SU-DHL-6 (cell line): ENCODE data around the gene EXOC6B.
"Not testable (repeated sequence)": the region's sequence is repeated elsewhere in the genome, so short reads cannot be mapped to it uniquely, and the experiment has no call there.

Experiments
- H2AFZ ChIP-seq: fragments of 200-600 bp; sonication (generic); 2 replicates; pipeline ENCODE4 v1.6.1; 2014; ENCODE audit warnings: low read depth, mild to moderate bottlenecking, moderate library complexity, mixed read lengths, antibody characterized with exemption, low read length; ENCODE audit not compliant: severe bottlenecking
- H3F3A ChIP-seq: fragments of 200-600 bp; shearing (Covaris generic); 2 replicates; pipeline ENCODE4 v1.6.0; 2016; ENCODE audit warnings: antibody characterized with exemption, mild to moderate bottlenecking; ENCODE audit not compliant: insufficient read depth
- H3K27ac ChIP-seq: fragments of 200-600 bp; sonication (generic); 2 replicates; pipeline ENCODE4 v1.5.1; 2016; ENCODE audit warnings: low read depth, mild to moderate bottlenecking, low read length, moderate library complexity, mixed read lengths
- H3K27me3 ChIP-seq: fragments of 200-600 bp; sonication (generic), shearing (Covaris generic); 2 replicates; pipeline ENCODE4 v1.6.0; 2014; ENCODE audit warnings: mild to moderate bottlenecking, low read length
- H3K36me3 ChIP-seq: fragments of 200-600 bp; sonication (generic); 2 replicates; pipeline ENCODE4 v1.6.1; 2014; ENCODE audit warnings: mild to moderate bottlenecking, low read length, mixed read lengths
- H3K4me2 ChIP-seq: fragments of 300-600, 200-600 bp; shearing (Covaris generic), sonication (generic); 2 replicates; pipeline ENCODE4 v1.6.0; 2014; ENCODE audit warnings: low read length, low read depth, mild to moderate bottlenecking; ENCODE audit not compliant: poor library complexity, severe bottlenecking
- H3K4me3 ChIP-seq: fragments of 200-600 bp; sonication (generic); 2 replicates; pipeline ENCODE4 v1.5.1; 2014; ENCODE audit warnings: antibody characterized with exemption, low read length, mild to moderate bottlenecking, mixed read lengths; ENCODE audit not compliant: insufficient read depth, poor library complexity, severe bottlenecking
- H3K79me2 ChIP-seq: fragments of 200-600 bp; sonication (generic); 2 replicates; pipeline ENCODE4 v1.6.1; 2014; ENCODE audit warnings: mild to moderate bottlenecking, low read length, moderate library complexity; ENCODE audit not compliant: insufficient read depth
- H3K9ac ChIP-seq: fragments of 200-600 bp; sonication (generic); 2 replicates; pipeline ENCODE4 v1.7.0; 2014; ENCODE audit warnings: mild to moderate bottlenecking, low read length
- H3K9me2 ChIP-seq: fragments of 200-600 bp; sonication (generic); replicated peaks from 2 replicates; pipeline ENCODE4 v1.6.1; 2014; ENCODE audit warnings: low read length; ENCODE audit not compliant: insufficient read depth
- H3K9me3 ChIP-seq: fragments of 200-600 bp; sonication (generic); 2 replicates; pipeline ENCODE4 v1.6.1; 2014; ENCODE audit warnings: low read length, mixed read lengths; ENCODE audit not compliant: insufficient read depth
- H4K20me1 ChIP-seq: fragments of 200-600 bp; sonication (generic); 2 replicates; pipeline ENCODE4 v1.6.1; 2014; ENCODE audit warnings: low read depth, mild to moderate bottlenecking, antibody characterized with exemption, low read length, moderate library complexity, mixed read lengths
- EZH2phosphoT487 ChIP-seq: fragments of 200-600 bp; sonication (generic), shearing (Covaris generic); conservative IDR thresholded peaks from 2 replicates; pipeline ENCODE4 v1.6.1; 2018; ENCODE audit warnings: mild to moderate bottlenecking, antibody characterized with exemption, low read length, moderate library complexity, mixed read lengths
- TF ChIP-seq, protein P1 (sequence below): fragments of 200-600 bp; sonication (generic); IDR thresholded peaks from one replicate; pipeline ENCODE4 v1.5.1; 2017; ENCODE audit warnings: antibody characterized with exemption, mild to moderate bottlenecking, low read length, moderate library complexity; ENCODE audit not compliant: insufficient read depth, poor library complexity, severe bottlenecking

EXOC6B gene

GRCh38 chr2:72604468-72604867 is 221.4 kb downstream of the EXOC6B start:
- Histone ChIP-seq H3K27ac (no peak overlapping the region), H3K9me3 (no peaks in the 10 kb centered on the region), H3K9me2 (no peaks in the 10 kb centered on the region), H4K20me1 (no peaks in the 10 kb centered on the region), H3K4me2 (no peak overlapping the region), H3K27me3 (no peaks in the 10 kb centered on the region), H2AFZ (no peak overlapping the region), H3K36me3 (no peaks in the 10 kb centered on the region), H3K9ac (no peak overlapping the region), H3K79me2 (no peaks in the 10 kb centered on the region), H3K4me3 (no peak overlapping the region), H3F3A (no peaks in the 10 kb centered on the region)
- TF ChIP-seq, protein P1, sequence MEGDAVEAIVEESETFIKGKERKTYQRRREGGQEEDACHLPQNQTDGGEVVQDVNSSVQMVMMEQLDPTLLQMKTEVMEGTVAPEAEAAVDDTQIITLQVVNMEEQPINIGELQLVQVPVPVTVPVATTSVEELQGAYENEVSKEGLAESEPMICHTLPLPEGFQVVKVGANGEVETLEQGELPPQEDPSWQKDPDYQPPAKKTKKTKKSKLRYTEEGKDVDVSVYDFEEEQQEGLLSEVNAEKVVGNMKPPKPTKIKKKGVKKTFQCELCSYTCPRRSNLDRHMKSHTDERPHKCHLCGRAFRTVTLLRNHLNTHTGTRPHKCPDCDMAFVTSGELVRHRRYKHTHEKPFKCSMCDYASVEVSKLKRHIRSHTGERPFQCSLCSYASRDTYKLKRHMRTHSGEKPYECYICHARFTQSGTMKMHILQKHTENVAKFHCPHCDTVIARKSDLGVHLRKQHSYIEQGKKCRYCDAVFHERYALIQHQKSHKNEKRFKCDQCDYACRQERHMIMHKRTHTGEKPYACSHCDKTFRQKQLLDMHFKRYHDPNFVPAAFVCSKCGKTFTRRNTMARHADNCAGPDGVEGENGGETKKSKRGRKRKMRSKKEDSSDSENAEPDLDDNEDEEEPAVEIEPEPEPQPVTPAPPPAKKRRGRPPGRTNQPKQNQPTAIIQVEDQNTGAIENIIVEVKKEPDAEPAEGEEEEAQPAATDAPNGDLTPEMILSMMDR = no peak
- TF ChIP-seq EZH2phosphoT487 = no peak

- Histone ChIP-seq H3K27ac (no peak overlapping the region), H3K79me2 (no peaks in the 10 kb centered on the region), H3K9me2 (no peaks in the 10 kb centered on the region), H3K9me3 (no peaks in the 10 kb centered on the region), H3K4me2 (no peak overlapping the region), H3K36me3 (no peaks in the 10 kb centered on the region), H3K4me3 (no peak overlapping the region), H3F3A (no peaks in the 10 kb centered on the region), H3K27me3 (no peaks in the 10 kb centered on the region), H2AFZ (no peak overlapping the region), H4K20me1 (no peaks in the 10 kb centered on the region), H3K9ac (no peak overlapping the region)
- TF ChIP-seq EZH2phosphoT487 = no peak
- TF ChIP-seq, protein P1 = no peak
These were observed 222.4 kb downstream of the EXOC6B start for GRCh38 chr2:72603481-72603880.

DNA sequence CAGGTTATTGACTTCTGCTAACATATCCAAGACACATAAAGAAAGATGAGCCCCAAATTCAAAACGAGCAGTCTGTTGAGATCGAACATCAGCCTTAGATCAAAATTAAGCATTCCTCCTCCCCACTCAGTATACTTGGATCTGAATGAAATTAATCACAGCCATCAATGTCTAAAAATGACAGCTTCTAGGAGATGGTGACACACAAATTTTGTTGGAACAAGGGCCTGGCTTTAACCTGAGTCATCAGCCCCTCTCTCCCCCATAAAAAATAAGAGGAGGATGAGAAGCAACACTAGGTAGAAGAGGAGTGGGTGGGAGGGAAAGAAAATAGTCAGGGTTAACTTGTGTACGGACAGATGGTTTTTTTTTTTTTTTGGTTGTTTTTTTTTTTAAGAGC is 223.1 kb downstream of the EXOC6B start:
- no peaks in the 10 kb centered on the region for H4K20me1 ChIP-seq
- H3K36me3 ChIP-seq = no peaks in the 10 kb centered on the region
- no peak overlapping the region for H3K4me2 ChIP-seq
- H3K9me2 ChIP-seq = no peaks in the 10 kb centered on the region
- no peak overlapping the region for H2AFZ ChIP-seq
- H3K27ac ChIP-seq = no peak overlapping the region
- no peak overlapping the region for H3K4me3 ChIP-seq
- no peaks in the 10 kb centered on the region for H3K27me3 ChIP-seq
- TF ChIP-seq, protein P1 = no peak
- TF ChIP-seq EZH2phosphoT487 = no peak
- H3K9me3 ChIP-seq = no peaks in the 10 kb centered on the region
- H3K79me2 ChIP-seq = no peaks in the 10 kb centered on the region
- no peak overlapping the region for H3K9ac ChIP-seq
- no peaks in the 10 kb centered on the region for H3F3A ChIP-seq

DNA sequence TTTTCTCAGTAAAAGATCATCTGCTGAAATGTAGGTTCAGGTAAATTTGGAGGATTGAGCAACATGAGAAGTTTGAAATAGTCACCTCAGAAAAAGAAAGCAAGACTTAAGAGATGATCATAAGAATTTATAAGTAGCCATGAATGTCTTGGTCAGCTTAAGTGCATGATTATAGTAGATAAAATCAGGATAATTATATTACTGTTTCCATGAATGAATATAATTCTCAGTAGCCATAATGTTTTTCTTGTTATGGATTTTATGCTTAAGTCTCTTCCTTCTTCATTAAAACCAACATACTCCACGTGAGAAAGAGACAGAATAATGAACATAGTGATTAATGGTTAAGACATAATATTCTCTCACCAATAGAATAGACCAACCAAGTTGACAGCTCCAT is 223.7 kb downstream of the EXOC6B start:
- Histone ChIP-seq H3K4me3 (no peak overlapping the region), H3K27ac (no peak overlapping the region), H3K9ac (no peak overlapping the region), H3K79me2 (no peaks in the 10 kb centered on the region), H3K36me3 (no peaks in the 10 kb centered on the region), H3K4me2 (no peak overlapping the region), H3K9me3 (no peaks in the 10 kb centered on the region), H2AFZ (no peak overlapping the region), H4K20me1 (no peaks in the 10 kb centered on the region), H3K27me3 (no peaks in the 10 kb centered on the region), H3K9me2 (no peaks in the 10 kb centered on the region), H3F3A (no peaks in the 10 kb centered on the region)
- no peak for TF ChIP-seq EZH2phosphoT487
- TF ChIP-seq, protein P1 = no peak

GRCh38 chr2:72583836-72584235 is 242.0 kb downstream of the EXOC6B start:
- H3K27ac ChIP-seq, H2AFZ ChIP-seq, H3K27me3 ChIP-seq, H3F3A ChIP-seq, H3K79me2 ChIP-seq, H3K4me2 ChIP-seq, H3K9me2 ChIP-seq, H3K4me3 ChIP-seq, H3K9ac ChIP-seq, H3K9me3 ChIP-seq, H3K36me3 ChIP-seq, H4K20me1 ChIP-seq: not testable (repeated sequence)
